ENCODE data around the gene ADAMTS1.

Gene ADAMTS1

DNA sequence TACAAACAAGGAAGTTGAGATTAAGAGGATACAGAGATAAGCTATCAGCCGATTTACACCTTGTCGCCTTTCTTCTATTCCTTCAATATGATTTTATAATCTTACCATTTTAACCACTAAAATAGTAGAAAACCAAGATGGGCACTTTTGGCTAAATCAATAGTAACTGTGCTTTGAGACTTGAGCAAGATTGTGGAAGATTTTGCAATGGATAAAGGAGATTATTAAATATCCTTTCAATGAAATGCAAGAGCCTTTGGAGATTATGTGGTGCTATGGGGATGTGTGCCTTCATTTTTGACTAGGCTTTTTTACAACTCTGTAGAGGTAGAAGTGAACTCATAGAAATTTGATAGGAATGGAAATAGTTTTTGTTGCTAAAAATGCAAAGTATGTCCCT is 33.7 kb downstream of the ADAMTS1 start:
- DNase-seq: no peak

DNA sequence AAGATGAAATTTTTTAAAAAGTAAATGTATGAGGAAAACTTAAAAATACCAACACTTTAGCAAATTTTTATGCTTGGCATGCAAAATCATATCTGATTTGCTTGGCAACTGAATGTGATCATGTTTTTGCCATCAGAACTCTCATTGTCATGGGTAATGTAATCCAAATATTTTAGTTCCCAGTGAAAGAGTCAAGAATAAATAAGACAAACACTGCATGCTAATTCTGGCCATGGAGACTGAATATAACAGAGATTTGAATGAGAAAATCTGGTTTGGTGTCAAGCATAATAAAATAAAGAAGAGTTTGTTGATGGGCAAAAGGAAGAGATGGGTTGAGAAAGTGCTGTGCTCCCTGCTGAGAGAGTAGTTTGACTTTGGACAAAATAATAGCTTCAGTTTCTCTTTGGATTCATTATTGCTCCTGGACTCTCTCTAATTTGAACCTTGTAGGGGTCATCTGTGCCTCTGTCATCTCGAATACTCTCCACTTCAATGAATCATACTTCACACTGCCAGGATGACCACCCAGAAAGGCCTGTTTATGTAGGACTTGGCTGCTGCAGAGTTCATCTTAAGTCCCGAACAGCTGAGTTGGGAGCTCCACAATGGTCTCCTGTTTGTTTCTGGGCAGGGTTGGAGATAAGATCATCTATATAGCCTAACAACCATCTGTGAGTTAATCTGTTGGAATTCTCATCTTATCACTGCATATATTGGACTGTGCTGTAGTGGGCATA is 34.4 kb downstream of the ADAMTS1 start:
- no peak for DNase-seq

DNA sequence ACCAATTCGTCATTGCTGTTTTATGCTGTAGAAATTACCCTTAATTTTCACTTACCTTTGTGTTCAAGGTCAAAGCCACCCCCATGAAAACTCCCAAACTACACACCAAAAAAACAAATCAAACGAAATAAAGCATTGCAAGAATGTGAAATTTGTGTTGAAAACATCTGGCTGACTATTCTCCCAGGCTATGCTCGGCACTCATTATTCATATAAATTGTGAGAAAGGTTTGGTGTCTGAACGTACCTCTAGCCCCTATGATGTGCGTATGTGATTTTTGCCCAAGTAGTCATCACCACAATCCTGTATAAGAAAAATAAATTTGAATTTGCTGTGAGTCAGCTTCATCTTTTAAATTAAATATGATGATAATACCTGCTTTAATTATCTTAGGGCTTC is 34.9 kb downstream of the ADAMTS1 start:
- no peak for DNase-seq

- DNase-seq: no peak
Observed at GRCh38 chr21:26809745-26810144, 35.5 kb downstream of the ADAMTS1 start.

DNA sequence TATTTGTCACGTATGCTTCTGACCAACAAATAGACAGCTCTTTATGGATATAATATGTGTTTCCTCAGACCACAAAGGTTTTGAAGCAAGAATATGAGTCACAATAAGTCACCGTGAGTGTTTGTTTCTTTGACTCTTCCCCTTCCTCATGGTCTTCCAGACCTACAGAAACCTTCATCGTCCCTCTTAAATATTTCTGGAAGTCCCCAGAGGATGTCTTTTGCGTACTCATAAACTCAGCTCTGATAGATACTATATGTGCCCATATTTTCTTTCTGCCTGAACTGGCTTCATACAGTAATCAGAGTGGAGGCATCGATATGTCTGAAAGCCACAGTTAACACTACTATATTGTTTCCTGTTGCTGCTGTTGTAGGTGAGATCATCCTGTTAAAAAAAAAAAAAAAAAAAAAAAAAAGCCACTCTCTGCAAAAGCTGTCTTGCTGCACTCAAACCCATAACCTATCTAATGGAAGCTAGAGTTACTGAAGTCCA is 38.4 kb downstream of the ADAMTS1 start:
- no peak for DNase-seq

DNA sequence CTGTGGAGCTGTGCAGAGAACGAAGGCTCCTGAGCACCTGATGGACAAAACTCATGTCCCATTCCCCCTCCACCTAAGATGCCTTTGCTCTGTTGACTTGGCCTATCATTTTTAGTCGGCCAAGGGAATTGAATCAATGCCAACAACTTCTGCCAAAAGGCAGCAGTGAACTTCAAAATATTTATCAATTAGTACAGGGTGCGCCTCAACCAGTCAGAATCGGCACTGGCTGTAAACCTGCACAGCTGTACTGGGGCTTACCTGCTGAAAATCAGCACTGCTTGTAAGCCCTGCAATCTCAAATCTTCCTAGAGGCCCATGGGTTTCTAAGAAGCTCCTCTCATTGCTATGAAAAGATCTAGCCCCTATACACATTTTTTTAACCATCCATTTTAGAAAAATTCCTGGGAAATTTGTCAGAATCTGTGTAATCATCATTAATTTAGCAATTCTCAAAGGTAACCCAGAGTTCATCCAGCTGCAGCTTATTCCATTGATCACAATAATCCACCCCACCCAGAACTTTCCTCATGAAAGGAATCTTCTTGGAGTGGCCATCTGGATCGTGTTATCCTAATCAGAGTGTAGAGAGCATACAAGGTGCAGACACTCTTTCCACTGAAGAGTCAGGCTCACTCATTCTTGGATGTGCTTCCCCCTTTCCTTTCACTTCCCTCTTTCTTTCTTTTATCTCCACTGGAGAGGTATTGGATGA is 40.2 kb downstream of the ADAMTS1 start:
- DNase-seq: no peak

DNA sequence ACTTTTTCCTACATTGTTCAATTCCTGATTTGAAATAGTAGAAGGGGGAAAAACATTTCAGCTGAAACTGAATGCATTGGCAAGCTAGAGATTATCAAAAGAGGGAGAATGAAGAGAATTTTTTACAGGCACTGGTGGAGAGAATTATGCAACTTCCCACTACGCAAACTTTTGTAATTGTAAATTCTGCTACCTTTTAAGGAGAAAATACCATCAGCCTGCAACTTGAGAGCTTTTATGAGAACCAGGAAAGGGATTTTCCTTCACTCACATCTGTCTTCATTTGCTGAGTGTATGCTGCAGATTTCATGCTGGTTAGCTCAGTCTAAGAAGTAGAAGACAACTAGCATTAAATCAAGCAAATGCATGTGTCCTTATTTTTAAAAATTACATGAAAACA is 43.7 kb downstream of the ADAMTS1 start:
- DNase-seq: no peak

DNA sequence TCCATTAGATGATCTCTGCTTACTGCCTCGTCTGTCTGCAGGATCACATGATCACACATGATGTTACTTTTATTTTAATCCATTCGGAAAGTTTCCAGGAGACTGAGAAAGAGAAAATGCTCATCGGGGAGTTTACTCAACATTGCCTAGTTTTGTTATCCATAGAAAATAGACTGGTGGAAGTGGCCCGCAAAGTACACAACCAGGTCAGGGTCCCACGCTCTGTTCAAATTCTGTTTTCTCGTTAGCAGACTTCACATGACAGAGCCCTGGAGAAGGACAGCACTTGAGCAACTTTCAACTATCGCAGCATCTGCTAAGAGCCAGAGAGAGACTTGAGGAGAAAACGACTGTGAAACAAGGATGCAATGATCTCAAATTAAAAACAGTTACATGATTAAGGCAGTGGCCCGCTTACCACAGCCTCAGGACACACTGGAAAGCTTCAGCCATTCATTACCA is 44.2 kb downstream of the ADAMTS1 start:
- DNase-seq: no peak

- DNase-seq: no peak
Observed at GRCh38 chr21:26800455-26800854, 44.8 kb downstream of the ADAMTS1 start.

GRCh38 chr21:26800001-26800400 is 45.2 kb downstream of the ADAMTS1 start:
- DNase-seq: no peak

DNA sequence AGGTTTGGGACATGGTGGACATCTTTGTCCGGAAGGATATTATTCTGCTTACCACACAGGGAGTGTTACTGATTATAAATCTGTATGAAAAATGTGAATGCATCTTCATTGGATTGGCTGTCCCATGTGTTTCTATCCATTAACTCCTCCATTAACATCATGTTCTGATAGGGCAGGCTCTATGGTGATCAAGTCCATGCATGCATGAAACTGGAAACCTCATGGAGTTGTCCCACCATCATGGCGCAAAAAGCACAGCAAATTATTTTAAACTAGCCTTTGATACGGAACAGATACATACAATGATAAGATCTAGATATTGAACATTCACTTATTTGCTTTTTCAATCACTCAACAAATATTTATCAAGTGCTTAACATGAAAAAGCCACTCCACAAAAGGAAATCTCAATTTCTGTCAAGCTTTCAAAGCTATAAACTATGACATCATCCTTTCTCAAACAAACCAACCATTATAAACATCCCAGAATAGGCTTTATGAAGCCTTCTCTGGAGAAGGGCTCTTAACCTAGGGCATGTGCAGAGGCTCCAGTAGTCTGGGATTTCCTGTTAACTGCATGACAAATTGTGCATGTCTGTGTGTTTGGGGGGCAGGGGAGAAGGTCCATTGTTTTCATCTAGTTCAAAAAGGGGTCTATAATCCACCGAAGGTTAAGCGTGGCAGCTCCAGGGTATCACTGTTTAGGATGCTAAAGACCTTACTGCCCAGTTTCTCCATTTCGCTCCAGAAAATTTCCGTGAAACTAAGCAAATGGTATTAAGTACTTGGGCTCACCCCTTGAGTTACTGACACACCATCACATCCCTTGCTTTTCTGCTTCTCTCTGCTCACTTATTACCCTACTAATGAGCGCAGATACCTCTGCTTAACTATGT is 46.1 kb downstream of the ADAMTS1 start:
- DNase-seq: peak; percentile 55

DNA sequence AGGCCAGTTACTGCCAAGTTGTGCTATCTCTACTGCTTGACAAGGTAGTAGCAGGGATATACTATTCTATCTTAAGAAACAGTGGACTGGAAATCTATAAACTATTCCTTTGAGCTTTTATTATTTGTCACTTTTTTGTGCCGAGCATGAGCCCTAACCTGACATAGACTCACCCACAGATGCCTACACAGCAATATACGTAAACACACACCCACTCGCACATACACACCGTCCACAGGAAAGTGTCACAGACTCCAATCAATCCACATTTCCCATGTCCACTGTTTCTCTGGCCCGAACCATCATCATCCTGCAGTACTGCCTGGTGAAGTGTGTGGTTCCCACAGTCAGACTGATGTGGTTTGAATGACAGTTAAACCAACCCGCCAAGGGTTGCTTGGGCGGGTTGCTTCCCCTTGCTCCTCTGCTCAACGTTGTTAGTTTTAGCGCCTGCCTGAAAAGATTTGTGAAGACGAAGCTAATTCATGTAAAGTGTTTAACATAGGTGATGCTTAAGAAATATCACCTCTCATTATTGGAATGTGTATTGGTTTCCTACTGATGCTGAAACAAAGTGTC is 47.2 kb downstream of the ADAMTS1 start:
- DNase-seq: no peak

DNA sequence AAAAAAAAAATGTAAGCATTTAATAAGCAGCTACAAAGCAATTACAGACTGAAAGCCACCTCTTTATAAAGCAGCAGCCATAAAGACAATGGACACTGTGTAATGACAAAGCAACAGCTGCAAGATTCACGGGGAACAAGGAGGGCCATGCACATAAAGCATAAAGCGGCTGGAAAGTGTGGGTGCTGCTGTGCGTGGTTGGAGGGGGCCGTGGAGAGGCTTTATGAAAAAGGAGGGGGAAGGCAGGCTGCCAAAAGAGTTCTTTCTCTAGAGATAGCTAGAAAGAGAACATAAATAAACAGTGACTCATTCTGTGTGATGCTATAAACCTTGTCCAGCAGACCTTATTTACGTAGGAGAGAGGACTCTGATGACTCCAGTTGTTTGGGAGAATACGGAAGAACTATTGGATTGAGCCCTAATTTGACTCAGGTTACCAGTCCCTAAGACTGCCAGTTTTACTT is 49.3 kb downstream of the ADAMTS1 start:
- DNase-seq: peak; percentile 77

DNA sequence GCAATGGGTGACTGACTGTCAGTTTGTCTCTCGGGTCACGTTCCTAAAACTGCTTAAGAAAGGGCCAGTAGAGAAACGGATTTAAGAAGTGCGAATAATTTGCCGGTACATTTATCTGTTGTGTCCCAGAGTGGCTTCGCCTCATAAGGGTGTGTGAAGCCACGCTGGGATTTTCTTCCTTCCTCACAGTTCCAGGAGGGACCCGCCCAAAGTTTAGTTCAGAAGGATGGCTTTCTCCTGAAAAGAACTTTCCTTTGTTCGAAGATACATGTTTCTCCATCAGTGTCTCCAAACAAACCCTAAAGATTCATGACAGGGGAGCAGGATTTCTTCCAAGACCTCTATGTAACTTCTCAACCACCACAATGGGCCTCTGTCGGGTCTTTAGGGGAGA is 49.8 kb downstream of the ADAMTS1 start:
- no peak for DNase-seq

- no peak for DNase-seq
Observed at GRCh38 chr21:26794597-26795411, 50.4 kb downstream of the ADAMTS1 start.

- no peak for DNase-seq
Observed at GRCh38 chr21:26790296-26790695, 54.9 kb downstream of the ADAMTS1 start.

DNA sequence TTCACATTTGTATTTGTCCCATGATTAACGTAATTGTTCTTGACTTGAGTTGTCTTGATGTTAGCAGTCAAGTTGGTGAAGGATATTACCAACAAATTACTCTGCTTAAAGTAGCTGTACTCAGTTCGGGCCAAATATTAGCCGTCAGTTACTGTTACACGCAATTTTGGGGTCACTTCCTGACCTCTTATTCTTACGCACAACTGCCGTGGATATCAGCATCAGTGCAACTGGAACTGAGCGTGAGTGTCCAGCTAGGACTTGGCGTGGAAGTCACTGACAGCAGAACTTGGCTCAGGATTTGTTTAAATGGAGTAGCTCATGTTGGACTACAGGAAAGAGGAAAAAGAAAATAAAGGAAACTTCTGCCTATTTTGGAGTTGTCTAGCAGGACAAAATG is 56.4 kb downstream of the ADAMTS1 start:
- no peak for DNase-seq

Measured in NCI-H69 (cell line).